ENCODE measurements around the gene A1BG.

The A1BG gene

GRCh38 chr19:58305065-58305931, 48.0 kb downstream of the A1BG start, which contains the start of gene ERVK3-1:
TSS of gene ERVK3-1 (plus strand) at chr19:58305377. CDS start at chr19:58312169, 6,792 bp downstream.
- FAIRE-seq (peak; percentile 98), DNase-seq (ENCODE audit: insufficient read length, low spot score) (peak; percentile 96)

DNA sequence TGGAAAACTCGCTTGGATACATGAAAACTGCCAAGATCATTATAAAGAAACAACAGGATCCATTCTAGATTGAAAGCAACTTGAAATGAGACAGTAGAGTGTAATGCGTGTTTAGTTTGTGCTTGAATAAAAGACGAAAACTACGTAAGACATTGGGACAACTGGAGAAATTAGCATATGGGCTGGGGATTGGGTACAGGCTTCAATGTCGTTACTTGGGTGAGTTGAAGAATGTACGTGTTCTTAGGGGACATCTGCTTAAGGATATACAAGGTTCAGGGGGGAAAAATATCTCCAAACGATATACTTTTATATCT, 48.6 kb downstream of the A1BG start:
- DNase-seq (ENCODE audit: insufficient read length, low spot score) (no peak), FAIRE-seq (no peak)

DNA sequence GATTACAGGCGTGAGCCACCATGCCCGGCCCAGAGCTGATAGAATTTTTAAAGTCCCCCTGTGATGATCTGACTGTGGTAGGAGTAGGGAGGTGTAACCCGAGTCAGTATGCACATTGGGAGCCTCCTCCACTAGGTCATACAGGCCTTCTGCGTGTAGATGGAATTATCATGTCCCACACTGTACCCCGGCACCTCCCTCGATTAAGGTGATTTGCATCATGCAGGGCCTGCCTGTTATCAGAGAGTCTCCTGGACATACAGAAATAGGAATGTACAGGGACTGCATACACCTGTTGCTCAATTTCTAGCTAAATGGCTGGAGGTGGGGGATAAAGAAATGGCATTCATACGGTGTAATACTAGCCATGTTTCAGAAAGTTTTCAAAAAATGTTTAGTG, 49.0 kb downstream of the A1BG start:
- DNase-seq (ENCODE audit: insufficient read length, low spot score) (no peak), FAIRE-seq (no peak)

GRCh38 chr19:58300620-58301019, 52.7 kb downstream of the A1BG start:
- DNase-seq (ENCODE audit: insufficient read length, low spot score) (no peak), FAIRE-seq (no peak)

DNA sequence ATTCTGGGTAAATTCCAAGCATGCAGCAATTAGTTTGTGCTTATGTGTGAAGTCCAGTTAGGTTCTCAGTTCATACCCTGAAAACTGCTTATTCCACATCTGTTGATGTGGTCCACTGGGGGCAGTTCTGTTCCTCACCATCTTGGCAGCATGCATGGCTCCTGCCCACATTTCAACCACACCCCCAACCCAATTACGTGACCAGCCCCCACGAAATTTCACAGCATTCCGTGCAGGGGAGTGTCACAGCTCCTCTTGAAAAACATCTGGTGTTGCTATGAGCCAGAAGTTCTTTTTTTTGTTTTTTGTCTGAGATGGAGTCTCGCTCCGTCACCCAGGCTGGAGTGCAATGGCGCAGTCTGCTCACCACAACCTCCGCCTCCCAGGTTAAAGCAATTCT, 57.2 kb downstream of the A1BG start:
- FAIRE-seq = no peak
- DNase-seq (ENCODE audit: insufficient read length, low spot score) = no peak
